ENCODE data around the gene MOGAT3.

Gene MOGAT3

GRCh38 chr7:101226721-101227120 lies 25.9 kb upstream of the MOGAT3 start:
- H3K4me3 ChIP-seq (ENCODE audit: low read depth, low read length), result no peak overlapping the region
- in situ Hi-C loops (cut with HindIII; ENCODE audit: low pct_ligation_motif_present, low sequenced_read_pairs), result no loop called here
- no peak overlapping the region for H3K27ac ChIP-seq
- no peak for DNase-seq
- no peaks in the 10 kb centered on the region for H3K27me3 ChIP-seq (replicated peaks)
- no peak for TF ChIP-seq CTCF (IDR thresholded peaks at IDR 0.05; ENCODE audit: low read depth, low read length, missing control alignments)
- peaks cover 46% of the 10 kb centered on the region for H3K36me3 ChIP-seq (replicated peaks)

- in situ Hi-C loops (cut with HindIII; ENCODE audit: low pct_ligation_motif_present, low sequenced_read_pairs), result no loop called here
- Histone ChIP-seq H3K4me3 (ENCODE audit: low read depth, low read length) (no peak overlapping the region), H3K27me3 (replicated peaks) (no peaks in the 10 kb centered on the region), H3K36me3 (replicated peaks) (peaks cover 46% of the 10 kb centered on the region), H3K27ac (no peak overlapping the region)
- DNase-seq, result no peak
- no peak for TF ChIP-seq CTCF (IDR thresholded peaks at IDR 0.05; ENCODE audit: low read depth, low read length, missing control alignments)
These were observed 24.8 kb upstream of the MOGAT3 start for GRCh38 chr7:101225650-101226049.

- H3K36me3 ChIP-seq (replicated peaks), result peaks cover 39% of the 10 kb centered on the region
- in situ Hi-C loops (cut with HindIII; ENCODE audit: low pct_ligation_motif_present, low sequenced_read_pairs), result no loop called here
- TF ChIP-seq CTCF (IDR thresholded peaks at IDR 0.05; ENCODE audit: low read depth, low read length, missing control alignments), result no peak
These were observed 22.7 kb upstream of the MOGAT3 start for GRCh38 chr7:101223528-101223927.

GRCh38 chr7:101222275-101222830 lies 21.5 kb upstream of the MOGAT3 start:
- DNase-seq, result no peak
- Histone ChIP-seq H3K27ac (no peak overlapping the region), H3K4me3 (ENCODE audit: low read depth, low read length) (no peak overlapping the region), H3K36me3 (replicated peaks) (peaks cover 33% of the 10 kb centered on the region), H3K27me3 (replicated peaks) (no peaks in the 10 kb centered on the region)
- in situ Hi-C loops (cut with HindIII; ENCODE audit: low pct_ligation_motif_present, low sequenced_read_pairs), result no loop called here
- no peak for TF ChIP-seq CTCF (IDR thresholded peaks at IDR 0.05; ENCODE audit: low read depth, low read length, missing control alignments)

More at GRCh38 chr7:101223528-101223927, 22.7 kb upstream of the MOGAT3 start:
- no peak for DNase-seq
- Histone ChIP-seq H3K27ac (no peak overlapping the region), H3K4me3 (ENCODE audit: low read depth, low read length) (no peak overlapping the region), H3K27me3 (replicated peaks) (no peaks in the 10 kb centered on the region)

- no peak for DNase-seq
- Histone ChIP-seq H3K36me3 (replicated peaks) (peaks cover 28% of the 10 kb centered on the region), H3K27me3 (replicated peaks) (no peaks in the 10 kb centered on the region), H3K27ac (no peak overlapping the region), H3K4me3 (ENCODE audit: low read depth, low read length) (no peak overlapping the region)
- in situ Hi-C loops (cut with HindIII; ENCODE audit: low pct_ligation_motif_present, low sequenced_read_pairs), result no loop called here
- no peak for TF ChIP-seq CTCF (IDR thresholded peaks at IDR 0.05; ENCODE audit: low read depth, low read length, missing control alignments)
These were observed 19.5 kb upstream of the MOGAT3 start for GRCh38 chr7:101220295-101220694.

All from brain microvascular endothelial cell (primary cell).